HepG2 (cell line): Measurements from ENCODE around the gene CAPN7.

ENCODE experiments used
- CREB1 ChIP-seq, 2 experiments: fragments of 450-650 bp in 1 of 2; IDR thresholded peaks; 2 replicates each; pipeline ENCODE4 v1.6.1; 2016 to 2017; ENCODE audit warnings: control low read depth in 1 of 2, mild to moderate bottlenecking in 1 of 2, missing compliant biosample characterization in 1 of 2, missing genetic modification characterization in 1 of 2
- EZH2 ChIP-seq: conservative IDR thresholded peaks from 2 replicates; pipeline ENCODE4 v1.6.1; 2012; ENCODE audit warnings: mild to moderate bottlenecking, low read depth, low read length, moderate library complexity
- GABPA ChIP-seq, 2 experiments: IDR thresholded peaks; 2 replicates each; pipeline ENCODE4 v1.6.1; 2011 to 2016; ENCODE audit warnings: low read depth in 2 of 2, low read length in 1 of 2, missing biosample characterization in 1 of 2, missing genetic modification characterization in 1 of 2
- MXI1 ChIP-seq: IDR thresholded peaks from 3 replicates; pipeline ENCODE4 v1.6.1; 2012; ENCODE audit warnings: low read depth, low read length, inconsistent platforms, borderline replicate concordance
- ZFP41 ChIP-seq: sonication (generic); formaldehyde crosslinking; IDR thresholded peaks from 2 replicates; pipeline ENCODE4 v1.4.0; 2020; ENCODE audit warnings: mild to moderate bottlenecking, missing genetic modification reagents, borderline replicate concordance
- ZNF224 ChIP-seq: sonication (generic); formaldehyde crosslinking; IDR thresholded peaks from 2 replicates; pipeline ENCODE4 v1.5.0; 2020; ENCODE audit warnings: mild to moderate bottlenecking, missing genetic modification reagents
- ZNF274 ChIP-seq: sonication (generic); formaldehyde crosslinking; IDR thresholded peaks from 2 replicates; pipeline ENCODE4 v1.5.1; 2020; ENCODE audit warnings: mild to moderate bottlenecking, missing genetic modification reagents
- TF ChIP-seq, protein P1 (sequence below): sonication (generic); formaldehyde crosslinking; IDR thresholded peaks from 2 replicates; pipeline ENCODE4 v1.5.0; 2020; ENCODE audit warnings: mild to moderate bottlenecking, missing genetic modification reagents, moderate library complexity
- TF ChIP-seq, protein P2 (sequence below): sonication (generic); formaldehyde crosslinking; IDR thresholded peaks from 2 replicates; pipeline ENCODE4 v1.5.1; 2020; ENCODE audit warnings: missing genetic modification reagents, mild to moderate bottlenecking, borderline replicate concordance

DNA sequence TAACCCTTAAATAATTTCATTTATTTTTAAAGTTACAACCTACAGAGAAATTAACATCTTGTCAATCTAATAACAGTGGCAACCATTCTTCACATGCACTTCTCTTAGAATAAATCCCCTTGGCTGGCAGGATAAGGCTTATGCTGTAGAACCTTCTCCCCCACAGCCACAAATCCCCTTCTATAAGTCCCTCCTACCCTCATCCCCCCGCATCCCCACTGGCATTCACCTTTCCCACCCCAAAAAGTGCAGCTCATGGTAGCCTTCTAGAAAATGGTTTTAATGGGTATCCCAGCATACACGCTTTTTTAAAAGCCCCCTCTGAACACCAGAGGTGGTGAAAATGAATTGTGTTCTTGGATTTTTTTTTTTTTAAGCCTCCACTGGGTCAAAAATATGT is 49.2 kb downstream of the CAPN7 start:
- TF ChIP-seq, protein P1, sequence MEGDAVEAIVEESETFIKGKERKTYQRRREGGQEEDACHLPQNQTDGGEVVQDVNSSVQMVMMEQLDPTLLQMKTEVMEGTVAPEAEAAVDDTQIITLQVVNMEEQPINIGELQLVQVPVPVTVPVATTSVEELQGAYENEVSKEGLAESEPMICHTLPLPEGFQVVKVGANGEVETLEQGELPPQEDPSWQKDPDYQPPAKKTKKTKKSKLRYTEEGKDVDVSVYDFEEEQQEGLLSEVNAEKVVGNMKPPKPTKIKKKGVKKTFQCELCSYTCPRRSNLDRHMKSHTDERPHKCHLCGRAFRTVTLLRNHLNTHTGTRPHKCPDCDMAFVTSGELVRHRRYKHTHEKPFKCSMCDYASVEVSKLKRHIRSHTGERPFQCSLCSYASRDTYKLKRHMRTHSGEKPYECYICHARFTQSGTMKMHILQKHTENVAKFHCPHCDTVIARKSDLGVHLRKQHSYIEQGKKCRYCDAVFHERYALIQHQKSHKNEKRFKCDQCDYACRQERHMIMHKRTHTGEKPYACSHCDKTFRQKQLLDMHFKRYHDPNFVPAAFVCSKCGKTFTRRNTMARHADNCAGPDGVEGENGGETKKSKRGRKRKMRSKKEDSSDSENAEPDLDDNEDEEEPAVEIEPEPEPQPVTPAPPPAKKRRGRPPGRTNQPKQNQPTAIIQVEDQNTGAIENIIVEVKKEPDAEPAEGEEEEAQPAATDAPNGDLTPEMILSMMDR: no peak
- no peak for TF ChIP-seq ZNF274 (CRISPR knock-in tag)
- no peak for TF ChIP-seq MXI1
- no peak for TF ChIP-seq ZNF224
- TF ChIP-seq, protein P2, sequence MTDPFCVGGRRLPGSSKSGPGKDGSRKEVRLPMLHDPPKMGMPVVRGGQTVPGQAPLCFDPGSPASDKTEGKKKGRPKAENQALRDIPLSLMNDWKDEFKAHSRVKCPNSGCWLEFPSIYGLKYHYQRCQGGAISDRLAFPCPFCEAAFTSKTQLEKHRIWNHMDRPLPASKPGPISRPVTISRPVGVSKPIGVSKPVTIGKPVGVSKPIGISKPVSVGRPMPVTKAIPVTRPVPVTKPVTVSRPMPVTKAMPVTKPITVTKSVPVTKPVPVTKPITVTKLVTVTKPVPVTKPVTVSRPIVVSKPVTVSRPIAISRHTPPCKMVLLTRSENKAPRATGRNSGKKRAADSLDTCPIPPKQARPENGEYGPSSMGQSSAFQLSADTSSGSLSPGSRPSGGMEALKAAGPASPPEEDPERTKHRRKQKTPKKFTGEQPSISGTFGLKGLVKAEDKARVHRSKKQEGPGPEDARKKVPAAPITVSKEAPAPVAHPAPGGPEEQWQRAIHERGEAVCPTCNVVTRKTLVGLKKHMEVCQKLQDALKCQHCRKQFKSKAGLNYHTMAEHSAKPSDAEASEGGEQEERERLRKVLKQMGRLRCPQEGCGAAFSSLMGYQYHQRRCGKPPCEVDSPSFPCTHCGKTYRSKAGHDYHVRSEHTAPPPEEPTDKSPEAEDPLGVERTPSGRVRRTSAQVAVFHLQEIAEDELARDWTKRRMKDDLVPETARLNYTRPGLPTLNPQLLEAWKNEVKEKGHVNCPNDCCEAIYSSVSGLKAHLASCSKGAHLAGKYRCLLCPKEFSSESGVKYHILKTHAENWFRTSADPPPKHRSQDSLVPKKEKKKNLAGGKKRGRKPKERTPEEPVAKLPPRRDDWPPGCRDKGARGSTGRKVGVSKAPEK (CRISPR knock-in tag): no peak
- no peak for TF ChIP-seq GABPA (IDR thresholded peaks at IDR 0.05; ENCODE audit: low read depth, low read length)
- no peak for TF ChIP-seq GABPA (CRISPR knock-in tag; IDR thresholded peaks at IDR 0.05; ENCODE audit: low read depth)
- TF ChIP-seq CREB1 (IDR thresholded peaks at IDR 0.05): no peak
- no peak for TF ChIP-seq CREB1 (CRISPR knock-in tag; IDR thresholded peaks at IDR 0.05)
- TF ChIP-seq EZH2: no peak
- TF ChIP-seq ZFP41: no peak
